HG03571 (cell line): ENCODE results near the gene SEMA3C.

Source experiments
- ATAC-seq: cut with Tn5 transposase; IDR thresholded peaks from one replicate; pipeline ENCODE4 v1.9.1; 2021; ENCODE audit not compliant: unreplicated experiment

Gene SEMA3C

GRCh38 chr7:80748363-80749042 is 170.3 kb downstream of the SEMA3C start:
- no peak for ATAC-seq

- ATAC-seq, result no peak
Measured at GRCh38 chr7:80740778-80741545, 177.9 kb downstream of the SEMA3C start.

DNA sequence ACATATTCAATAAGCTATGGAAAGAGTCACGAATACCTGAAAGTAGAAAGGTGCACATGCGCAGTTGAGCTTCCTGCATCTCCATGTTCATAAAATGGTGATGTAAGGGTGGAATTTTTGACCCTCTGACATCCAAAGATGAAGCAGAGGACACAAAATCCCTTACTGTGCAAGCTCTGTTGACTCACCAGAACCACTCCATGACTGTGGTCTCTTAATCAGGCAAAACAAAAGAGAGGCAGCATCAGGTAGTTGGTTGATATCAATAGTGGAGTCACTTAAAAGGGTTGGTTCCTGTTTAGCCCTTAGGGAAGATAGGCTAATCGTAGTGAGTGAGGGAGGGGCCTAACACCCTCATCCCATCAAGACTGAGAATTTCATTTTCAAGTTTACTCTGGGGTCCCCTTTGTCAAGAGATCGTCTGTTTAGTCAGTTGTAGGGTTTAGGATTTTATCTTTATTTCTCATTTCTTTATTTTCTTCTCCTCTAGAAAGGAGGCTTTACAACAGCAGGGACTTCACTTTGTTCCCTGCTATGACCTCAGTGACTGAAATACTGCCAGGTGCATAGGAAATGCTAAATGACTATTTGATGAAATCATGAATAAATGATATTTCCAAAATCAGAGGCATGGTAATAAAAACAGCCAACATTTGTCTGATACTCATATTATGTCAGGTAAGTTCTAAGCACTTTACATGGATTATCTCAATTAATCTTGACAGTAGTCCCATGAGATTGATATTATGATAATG is 182.3 kb downstream of the SEMA3C start:
- no peak for ATAC-seq

- no peak for ATAC-seq
Measured at GRCh38 chr7:80735330-80735729, 183.5 kb downstream of the SEMA3C start.

GRCh38 chr7:80734011-80734410 is 184.8 kb downstream of the SEMA3C start:
- ATAC-seq, result no peak

GRCh38 chr7:80733333-80733915 is 185.4 kb downstream of the SEMA3C start:
- ATAC-seq, result no peak

GRCh38 chr7:80732630-80733029 is 186.2 kb downstream of the SEMA3C start:
- no peak for ATAC-seq

- ATAC-seq, result no peak
Measured at GRCh38 chr7:80731281-80731680, 187.6 kb downstream of the SEMA3C start.

DNA sequence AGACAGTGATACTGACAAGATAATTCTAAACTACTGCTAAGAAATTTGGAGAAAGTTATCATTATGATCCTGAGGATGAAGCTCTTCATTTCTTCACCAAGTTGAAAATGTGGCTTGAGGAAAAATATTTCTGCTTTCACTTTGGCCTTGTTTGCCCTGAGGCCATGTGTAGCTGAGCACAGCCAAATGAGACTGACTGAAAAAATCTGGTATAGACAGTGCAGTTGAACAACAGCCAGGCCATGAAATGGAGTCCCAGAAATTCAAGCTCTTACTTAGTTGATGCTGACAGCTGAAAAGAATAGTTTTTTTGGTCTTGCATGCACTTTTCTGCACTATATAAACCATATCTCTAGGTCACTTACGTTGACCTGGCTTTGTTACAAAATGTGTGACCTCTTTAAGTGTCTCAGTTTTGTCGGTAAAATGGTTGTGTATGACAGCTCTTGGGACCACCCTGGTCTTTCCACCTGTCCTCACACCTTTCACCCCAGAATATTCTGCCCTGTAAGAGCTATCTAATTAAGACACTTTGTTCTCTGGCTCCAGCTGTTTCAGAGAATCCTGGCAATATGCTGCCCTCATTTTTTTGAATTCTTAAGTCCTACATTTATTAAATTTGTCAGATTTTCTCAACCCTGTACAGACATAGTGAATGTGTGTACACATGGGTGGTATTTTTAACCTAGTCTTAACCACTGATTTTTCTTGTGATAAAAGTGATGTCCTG is 189.1 kb downstream of the SEMA3C start:
- ATAC-seq, result no peak

DNA sequence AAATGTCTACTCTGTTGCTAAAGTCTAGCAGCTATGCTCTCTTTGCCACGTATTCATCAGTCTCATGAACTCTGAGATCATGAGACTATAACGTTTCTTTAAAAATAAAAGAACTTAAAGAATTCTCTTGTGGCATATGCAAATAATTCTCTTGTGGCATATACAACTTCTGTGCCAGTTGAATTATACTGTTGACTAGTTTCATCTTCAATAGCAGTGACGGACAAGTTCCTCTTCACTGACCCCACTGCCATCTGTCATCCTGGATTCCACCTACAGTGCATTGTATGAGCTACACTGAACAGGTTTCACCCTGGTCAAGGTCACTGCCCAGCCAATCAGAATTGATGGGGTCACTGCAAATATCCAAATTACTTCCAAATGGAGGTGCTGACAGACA is 192.2 kb downstream of the SEMA3C start:
- ATAC-seq, result no peak

DNA sequence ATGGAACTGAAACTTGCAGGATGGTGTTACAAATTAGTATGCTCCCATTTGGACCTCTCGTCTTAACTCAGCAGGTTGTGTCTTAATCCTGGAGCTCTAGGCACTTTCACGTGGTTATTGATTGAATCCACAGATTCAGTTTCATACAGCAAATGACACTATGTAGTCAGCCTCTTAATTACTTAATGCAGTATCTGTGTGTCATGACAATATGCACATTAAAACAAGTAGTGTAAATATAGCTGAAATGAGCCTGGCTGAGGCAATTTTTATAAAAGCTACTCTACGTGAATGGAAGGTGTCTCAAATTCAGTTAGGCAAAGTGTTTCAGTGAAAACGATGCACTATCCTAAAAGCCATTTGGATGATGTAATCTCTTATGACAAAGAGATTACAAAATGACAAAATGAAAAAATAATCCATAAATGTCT is 193.7 kb downstream of the SEMA3C start:
- no peak for ATAC-seq

DNA sequence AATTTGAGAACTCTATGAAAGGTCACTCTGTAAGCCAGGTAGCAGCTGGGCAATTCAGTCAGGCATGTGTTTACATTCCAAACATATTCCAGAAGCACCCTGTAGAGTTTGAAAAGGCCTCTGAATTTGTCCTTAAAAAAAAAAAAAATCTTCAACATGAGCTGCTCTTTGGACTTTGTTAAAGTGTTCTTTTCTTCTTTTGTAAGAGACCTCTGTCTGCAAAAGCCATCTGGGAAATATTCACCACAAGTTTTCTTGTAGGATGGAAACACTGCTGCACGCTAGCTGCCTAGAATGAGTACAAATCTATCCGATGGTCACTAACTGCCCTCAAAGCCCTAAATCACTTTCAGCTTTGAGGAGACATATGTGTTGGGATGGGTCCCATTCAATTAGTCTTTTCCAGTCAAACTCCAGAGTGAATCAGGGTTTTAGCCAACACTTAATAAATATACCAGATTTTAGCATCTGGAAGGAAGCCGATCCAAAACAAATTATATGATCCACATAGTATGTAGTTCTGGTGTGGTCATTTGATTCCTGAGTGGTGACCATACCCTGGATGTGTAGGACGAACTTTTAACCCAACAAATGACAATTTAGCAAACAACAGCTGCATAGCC is 194.5 kb downstream of the SEMA3C start:
- ATAC-seq, result no peak

GRCh38 chr7:80722616-80723195 is 196.1 kb downstream of the SEMA3C start:
- ATAC-seq, result no peak

DNA sequence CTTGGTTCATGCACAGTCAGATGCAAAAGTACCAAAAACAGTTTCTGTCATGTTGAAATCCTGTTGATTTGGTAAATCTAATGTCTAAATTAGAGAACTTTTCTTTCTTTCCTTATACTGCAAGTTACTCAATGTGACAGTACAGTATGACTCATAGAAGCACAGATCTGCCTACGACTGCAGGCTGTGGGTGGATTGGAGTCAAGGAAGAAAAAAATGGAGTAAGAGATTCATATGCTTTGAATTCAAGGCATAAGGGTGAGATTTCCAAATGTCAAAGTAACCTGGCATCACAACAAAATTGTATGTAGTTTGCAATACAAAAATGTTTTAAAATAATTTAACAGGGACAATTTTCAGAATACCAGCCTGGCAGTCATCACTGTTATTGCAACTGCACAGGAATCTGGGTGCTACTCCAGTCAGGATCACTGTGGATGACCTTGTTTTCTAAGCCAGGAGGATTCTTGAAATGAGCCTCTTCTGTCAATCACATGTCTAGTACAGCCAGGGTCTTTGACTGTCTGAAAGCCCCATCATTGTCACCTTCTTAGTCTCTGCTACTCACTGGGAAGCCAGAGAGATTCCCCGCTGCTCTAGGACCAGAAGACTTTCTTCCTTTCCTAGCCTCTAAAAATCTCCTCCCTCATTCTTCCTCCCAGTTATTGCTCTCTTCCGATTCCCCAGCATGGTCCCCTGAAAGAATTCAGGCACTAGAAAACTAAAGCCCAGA is 196.8 kb downstream of the SEMA3C start:
- no peak for ATAC-seq

GRCh38 chr7:80720146-80720545 is 198.7 kb downstream of the SEMA3C start:
- ATAC-seq, result no peak

GRCh38 chr7:80719261-80719660 is 199.6 kb downstream of the SEMA3C start:
- no peak for ATAC-seq

- ATAC-seq, result no peak
Measured at GRCh38 chr7:80711531-80711930, 207.3 kb downstream of the SEMA3C start.

DNA sequence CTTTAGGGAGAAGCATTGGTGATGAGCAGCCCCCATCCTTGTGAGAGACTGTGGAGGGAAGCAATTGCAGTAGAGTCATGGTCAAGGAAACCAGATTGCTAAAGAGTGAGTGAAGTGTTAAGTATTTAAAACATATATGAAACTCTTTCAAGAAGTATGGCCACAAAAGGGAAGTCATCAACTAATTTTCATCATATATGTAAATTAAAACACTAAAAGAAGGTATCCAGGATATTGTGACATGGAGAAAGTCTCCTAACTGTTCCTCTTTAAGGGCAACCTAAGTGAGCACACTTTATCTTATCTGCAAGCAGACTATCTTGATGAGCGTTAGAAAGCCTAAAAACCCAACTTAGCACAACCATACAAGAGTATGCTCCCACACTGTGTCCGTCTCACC is 210.7 kb downstream of the SEMA3C start:
- ATAC-seq, result no peak

DNA sequence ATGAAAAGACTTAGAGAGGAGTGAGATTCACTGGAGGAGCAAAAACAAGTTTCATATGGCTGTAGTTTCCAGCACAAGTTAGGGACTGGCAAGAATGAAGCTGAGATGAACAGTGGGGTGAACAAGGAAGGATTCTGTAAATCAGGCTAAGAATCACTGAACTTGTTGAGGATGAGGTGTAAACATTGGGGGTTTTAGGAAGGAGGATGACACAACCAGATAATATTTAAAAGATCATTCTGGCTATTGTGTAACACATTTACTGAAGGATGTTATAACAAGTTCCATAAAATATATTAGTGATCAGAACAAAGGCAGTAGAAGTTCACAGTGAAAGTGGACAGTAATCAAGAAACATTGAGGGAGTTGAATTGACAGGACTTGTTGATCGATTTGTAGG is 211.5 kb downstream of the SEMA3C start:
- no peak for ATAC-seq
